Esophagus squamous epithelium (tissue), 4 donors: ENCODE measurements around the gene PSMD12.

Experiments
- CTCF ChIP-seq, 6 experiments: fragments of 450-650 bp in 4 of 6; fragments of 200-600 bp in 2 of 6; sonication (generic) in 2 of 6; IDR thresholded peaks; one replicate each; pipeline ENCODE4 v1.5.1; 2016 to 2019; ENCODE audit warnings: antibody characterized with exemption in 6 of 6, mild to moderate bottlenecking in 4 of 6, moderate library complexity in 4 of 6
- POLR2A ChIP-seq, 4 donors: fragments of 450-650 bp; IDR thresholded peaks; one replicate each; pipeline ENCODE4 v1.6.1; 2017; ENCODE audit warnings: antibody characterized with exemption in 4 of 4, mild to moderate bottlenecking in 4 of 4, moderate library complexity in 3 of 4

GRCh38 chr17:67375716-67376115, 9.3 kb upstream of the PSMD12 start:
- TF ChIP-seq CTCF (IDR thresholded peaks at IDR 0.05) (no peak), POLR2A (IDR thresholded peaks at IDR 0.05) (no peak)
